ENCODE results near the gene ZCRB1. TPM values are rescaled to one million over a fixed set of nuclear protein-coding genes. Genes with fewer than 3 reads are reported as not detected.

The ZCRB1 gene
- total RNA-seq, 1 experiment from 2014 or later = 71.5 TPM

DNA sequence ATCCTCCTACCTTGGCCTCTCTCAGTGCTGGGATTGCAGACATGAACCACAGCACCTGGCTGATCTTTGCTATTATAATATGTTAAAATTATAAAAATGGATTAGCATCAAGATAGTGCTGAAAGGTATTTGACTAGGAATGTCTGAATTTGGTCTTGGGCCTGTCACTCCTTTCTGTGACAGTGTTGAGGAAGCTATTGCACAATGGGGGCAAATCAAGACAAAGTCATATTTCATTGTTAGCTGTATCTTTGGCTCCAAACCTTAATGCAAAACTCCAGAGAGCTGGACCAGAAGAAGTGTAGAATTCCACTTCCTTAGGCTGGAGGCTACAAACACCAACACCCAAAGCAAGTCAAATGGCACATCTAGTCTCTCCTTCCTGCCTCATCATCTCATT is 42.2 kb downstream of the ZCRB1 start:
- Histone ChIP-seq H4K20me1 (ENCODE audit: control insufficient read depth, insufficient read depth, insufficient read length) (no peaks in the 10 kb centered on the region), H2BK120ac (ENCODE audit: low read depth, low read length, poor library complexity, severe bottlenecking) (no peak overlapping the region), H4K5ac (ENCODE audit: insufficient read length, low read depth, low read length) (no peak overlapping the region), H3K27me3 (ENCODE audit: insufficient read depth, low read length) (no peaks in the 10 kb centered on the region), H2AK5ac (ENCODE audit: insufficient read length, low read length) (no peak overlapping the region), H3T11ph (ENCODE audit: low read length) (no peak overlapping the region), H3K4me2 (ENCODE audit: insufficient read depth, insufficient read length, low read length) (no peak overlapping the region), H3K23me2 (ENCODE audit: insufficient read length, low read depth, low read length, poor library complexity, severe bottlenecking) (no peaks in the 10 kb centered on the region), H3K4ac (ENCODE audit: low read depth, low read length) (no peak overlapping the region), H3K79me2 (ENCODE audit: insufficient read depth, low read length) (no peaks in the 10 kb centered on the region), H2BK15ac (ENCODE audit: low read depth, low read length) (no peak overlapping the region), H3K9ac (ENCODE audit: extremely low read depth, insufficient read length, low read length) (no peak overlapping the region), H3K79me1 (ENCODE audit: insufficient read depth, low read depth, low read length, poor library complexity, severe bottlenecking) (no peaks in the 10 kb centered on the region), H3K56ac (ENCODE audit: insufficient read length, low read depth, low read length) (no peak overlapping the region), H3K18ac (ENCODE audit: insufficient read length, low read depth, low read length) (no peak overlapping the region), H2AFZ (ENCODE audit: low read length) (no peak overlapping the region), H4K91ac (ENCODE audit: insufficient read length, low read depth, low read length) (no peak overlapping the region), H3K14ac (ENCODE audit: insufficient read depth, low read length) (no peak overlapping the region), H2BK20ac (ENCODE audit: low read depth, low read length, poor library complexity, severe bottlenecking) (no peak overlapping the region), H4K8ac (replicated peaks; ENCODE audit: insufficient read length, low read depth, low read length) (no peak overlapping the region), H3K9me3 (ENCODE audit: control insufficient read depth, low read depth, low read length) (no peaks in the 10 kb centered on the region), H2BK12ac (ENCODE audit: insufficient read length, low read depth, low read length) (no peak overlapping the region), H2BK5ac (ENCODE audit: insufficient read length, low read length) (no peak overlapping the region), H3K23ac (ENCODE audit: insufficient read length, low read depth, low read length) (no peak overlapping the region), H3K4me1 (ENCODE audit: insufficient read depth, low read length) (no peaks in the 10 kb centered on the region), H3K27ac (ENCODE audit: insufficient read length, low read depth, low read length) (no peak overlapping the region)
- Mint-ChIP-seq H3K27ac (no peak overlapping the region), H3K4me1 (no peaks in the 10 kb centered on the region), H3K4me3 (no peak overlapping the region), H3K27me3 (ENCODE audit: low read depth) (peaks cover 17% of the 10 kb centered on the region), H3K36me3 (ENCODE audit: insufficient read depth in 1 of 3, low read depth in 3 of 3) (no peaks in the 10 kb centered on the region), H3K9me3 (no peaks in the 10 kb centered on the region)
- DNase-seq = no peak
- TF ChIP-seq, protein P1, sequence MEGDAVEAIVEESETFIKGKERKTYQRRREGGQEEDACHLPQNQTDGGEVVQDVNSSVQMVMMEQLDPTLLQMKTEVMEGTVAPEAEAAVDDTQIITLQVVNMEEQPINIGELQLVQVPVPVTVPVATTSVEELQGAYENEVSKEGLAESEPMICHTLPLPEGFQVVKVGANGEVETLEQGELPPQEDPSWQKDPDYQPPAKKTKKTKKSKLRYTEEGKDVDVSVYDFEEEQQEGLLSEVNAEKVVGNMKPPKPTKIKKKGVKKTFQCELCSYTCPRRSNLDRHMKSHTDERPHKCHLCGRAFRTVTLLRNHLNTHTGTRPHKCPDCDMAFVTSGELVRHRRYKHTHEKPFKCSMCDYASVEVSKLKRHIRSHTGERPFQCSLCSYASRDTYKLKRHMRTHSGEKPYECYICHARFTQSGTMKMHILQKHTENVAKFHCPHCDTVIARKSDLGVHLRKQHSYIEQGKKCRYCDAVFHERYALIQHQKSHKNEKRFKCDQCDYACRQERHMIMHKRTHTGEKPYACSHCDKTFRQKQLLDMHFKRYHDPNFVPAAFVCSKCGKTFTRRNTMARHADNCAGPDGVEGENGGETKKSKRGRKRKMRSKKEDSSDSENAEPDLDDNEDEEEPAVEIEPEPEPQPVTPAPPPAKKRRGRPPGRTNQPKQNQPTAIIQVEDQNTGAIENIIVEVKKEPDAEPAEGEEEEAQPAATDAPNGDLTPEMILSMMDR (conservative IDR thresholded peaks at IDR 0.05) = no peak
